ENCODE data around the gene ACTL8.

DNA sequence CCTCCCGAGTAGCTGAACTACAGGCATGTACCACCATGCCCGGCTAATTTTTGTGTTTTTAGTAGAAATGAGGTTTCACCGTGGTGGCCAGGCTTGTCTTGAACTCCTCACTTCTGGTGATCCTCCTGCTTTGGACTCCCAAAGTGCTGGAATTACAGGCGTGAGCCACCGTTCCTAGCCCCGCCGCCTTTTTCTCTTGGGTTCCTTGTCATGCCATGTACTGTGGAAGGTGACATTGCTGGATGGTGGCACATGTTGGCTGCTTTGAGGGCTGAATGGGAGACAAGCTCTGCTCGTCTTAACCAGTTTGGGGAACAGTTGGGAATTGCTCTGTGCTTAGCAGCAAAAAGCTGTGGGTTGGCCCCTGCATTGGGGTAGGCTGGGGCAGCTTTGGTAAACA lies 22.7 kb downstream of the ACTL8 start:
- no peak for TF ChIP-seq POLR2A (IDR thresholded peaks at IDR 0.05)
- TF ChIP-seq, protein P1, sequence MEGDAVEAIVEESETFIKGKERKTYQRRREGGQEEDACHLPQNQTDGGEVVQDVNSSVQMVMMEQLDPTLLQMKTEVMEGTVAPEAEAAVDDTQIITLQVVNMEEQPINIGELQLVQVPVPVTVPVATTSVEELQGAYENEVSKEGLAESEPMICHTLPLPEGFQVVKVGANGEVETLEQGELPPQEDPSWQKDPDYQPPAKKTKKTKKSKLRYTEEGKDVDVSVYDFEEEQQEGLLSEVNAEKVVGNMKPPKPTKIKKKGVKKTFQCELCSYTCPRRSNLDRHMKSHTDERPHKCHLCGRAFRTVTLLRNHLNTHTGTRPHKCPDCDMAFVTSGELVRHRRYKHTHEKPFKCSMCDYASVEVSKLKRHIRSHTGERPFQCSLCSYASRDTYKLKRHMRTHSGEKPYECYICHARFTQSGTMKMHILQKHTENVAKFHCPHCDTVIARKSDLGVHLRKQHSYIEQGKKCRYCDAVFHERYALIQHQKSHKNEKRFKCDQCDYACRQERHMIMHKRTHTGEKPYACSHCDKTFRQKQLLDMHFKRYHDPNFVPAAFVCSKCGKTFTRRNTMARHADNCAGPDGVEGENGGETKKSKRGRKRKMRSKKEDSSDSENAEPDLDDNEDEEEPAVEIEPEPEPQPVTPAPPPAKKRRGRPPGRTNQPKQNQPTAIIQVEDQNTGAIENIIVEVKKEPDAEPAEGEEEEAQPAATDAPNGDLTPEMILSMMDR (IDR thresholded peaks at IDR 0.05), result no peak

Measured in esophagus squamous epithelium (tissue), 4 donors.